H9 (cell line): Measurements from ENCODE around the gene DIP2C. TPM values are rescaled to one million over a fixed set of nuclear protein-coding genes. Genes with fewer than 3 reads are reported as not detected.

Source experiments
- DNase-seq: peaks from one replicate; pipeline ENCODE4 v3.0.0-alpha.2; 2017
- H2AFZ ChIP-seq: one replicate; pipeline ENCODE4 v1.6.1; 2013; ENCODE audit warnings: mild to moderate bottlenecking, low read length, control low read depth, moderate library complexity
- H2AK5ac ChIP-seq: 2 replicates; pipeline ENCODE4 v1.6.1; 2013; ENCODE audit warnings: low read length, control low read depth, mixed read lengths; ENCODE audit not compliant: insufficient read length
- H2BK120ac ChIP-seq: one replicate; pipeline ENCODE4 v1.6.1; 2013; ENCODE audit warnings: low read depth, mild to moderate bottlenecking, low read length, control low read depth, inconsistent platforms; ENCODE audit not compliant: poor library complexity, severe bottlenecking
- H2BK12ac ChIP-seq: 2 replicates; pipeline ENCODE4 v1.6.1; 2013; ENCODE audit warnings: low read length, control low read depth, mixed read lengths, low read depth; ENCODE audit not compliant: insufficient read length
- H2BK15ac ChIP-seq: 2 replicates; pipeline ENCODE4 v1.6.1; 2013; ENCODE audit warnings: low read depth, low read length, control low read depth
- H2BK20ac ChIP-seq: one replicate; pipeline ENCODE4 v1.6.1; 2013; ENCODE audit warnings: low read depth, mild to moderate bottlenecking, low read length, control low read depth, inconsistent platforms; ENCODE audit not compliant: poor library complexity, severe bottlenecking
- H2BK5ac ChIP-seq: 2 replicates; pipeline ENCODE4 v1.6.1; 2013; ENCODE audit warnings: low read length, control low read depth, mixed read lengths; ENCODE audit not compliant: insufficient read length
- H3K14ac ChIP-seq: 2 replicates; pipeline ENCODE4 v1.6.1; 2013; ENCODE audit warnings: low read length, control low read depth; ENCODE audit not compliant: insufficient read depth
- H3K18ac ChIP-seq: 2 replicates; pipeline ENCODE4 v1.6.1; 2013; ENCODE audit warnings: low read depth, mild to moderate bottlenecking, mixed read lengths, low read length, control low read depth; ENCODE audit not compliant: insufficient read length
- H3K23ac ChIP-seq: 2 replicates; pipeline ENCODE4 v1.6.1; 2013; ENCODE audit warnings: low read length, control low read depth, mixed read lengths, low read depth; ENCODE audit not compliant: insufficient read length
- H3K23me2 ChIP-seq: 2 replicates; pipeline ENCODE4 v1.6.1; 2013; ENCODE audit warnings: low read depth, mild to moderate bottlenecking, mixed read lengths, low read length, control low read depth; ENCODE audit not compliant: insufficient read length, poor library complexity, severe bottlenecking
- H3K27ac ChIP-seq: 2 replicates; pipeline ENCODE4 v1.5.1; 2013; ENCODE audit warnings: low read length, control low read depth, mixed read lengths, low read depth; ENCODE audit not compliant: insufficient read length
- H3K27me3 ChIP-seq: 2 replicates; pipeline ENCODE4 v1.6.1; 2013; ENCODE audit warnings: low read length, control low read depth, inconsistent platforms; ENCODE audit not compliant: insufficient read depth
- H3K4ac ChIP-seq: 2 replicates; pipeline ENCODE4 v1.6.1; 2013; ENCODE audit warnings: low read depth, mild to moderate bottlenecking, control low read depth, inconsistent platforms, low read length, moderate library complexity
- H3K4me1 ChIP-seq: 2 replicates; pipeline ENCODE4 v1.6.1; 2013; ENCODE audit warnings: low read length, control low read depth, inconsistent platforms; ENCODE audit not compliant: insufficient read depth
- H3K4me2 ChIP-seq: 2 replicates; pipeline ENCODE4 v1.6.1; 2013; ENCODE audit warnings: low read length, control low read depth, mixed read lengths; ENCODE audit not compliant: insufficient read length, insufficient read depth
- H3K56ac ChIP-seq: 2 replicates; pipeline ENCODE4 v1.6.1; 2013; ENCODE audit warnings: low read depth, mild to moderate bottlenecking, mixed read lengths, low read length, control low read depth; ENCODE audit not compliant: insufficient read length
- H3K79me1 ChIP-seq: 2 replicates; pipeline ENCODE4 v1.6.1; 2013; ENCODE audit warnings: low read depth, mild to moderate bottlenecking, moderate library complexity, low read length, control low read depth, inconsistent platforms; ENCODE audit not compliant: insufficient read depth, poor library complexity, severe bottlenecking
- H3K79me2 ChIP-seq: 2 replicates; pipeline ENCODE4 v1.6.1; 2013; ENCODE audit warnings: low read length, control low read depth, inconsistent platforms; ENCODE audit not compliant: insufficient read depth
- H3K9ac ChIP-seq: 2 replicates; pipeline ENCODE4 v1.6.1; 2013; ENCODE audit warnings: low read length, control low read depth, mixed read lengths; ENCODE audit not compliant: insufficient read length; ENCODE audit errors: extremely low read depth
- H3K9me3 ChIP-seq: one replicate; pipeline ENCODE4 v1.6.1; 2013; ENCODE audit warnings: low read depth, low read length, inconsistent platforms; ENCODE audit not compliant: control insufficient read depth
- H3T11ph ChIP-seq: one replicate; pipeline ENCODE4 v1.6.1; 2013; ENCODE audit warnings: mild to moderate bottlenecking, low read length, control low read depth, inconsistent platforms
- H4K20me1 ChIP-seq: one replicate; pipeline ENCODE4 v1.6.1; 2013; ENCODE audit not compliant: control insufficient read depth, insufficient read length, insufficient read depth
- H4K5ac ChIP-seq: 2 replicates; pipeline ENCODE4 v1.6.1; 2013; ENCODE audit warnings: low read depth, mild to moderate bottlenecking, mixed read lengths, low read length, control low read depth; ENCODE audit not compliant: insufficient read length
- H4K8ac ChIP-seq: replicated peaks from 2 replicates; pipeline ENCODE4 v1.6.1; 2013; ENCODE audit warnings: low read length, control low read depth, mixed read lengths, low read depth; ENCODE audit not compliant: insufficient read length
- H4K91ac ChIP-seq: 2 replicates; pipeline ENCODE4 v1.6.1; 2013; ENCODE audit warnings: low read depth, mild to moderate bottlenecking, moderate library complexity, mixed read lengths, low read length, control low read depth; ENCODE audit not compliant: insufficient read length
- H3K27ac Mint-ChIP-seq, 3 experiments: 2 replicates in 2 of 3; 3 replicates in 1 of 3; pipeline ENCODE4 v1.8.0; 2020 to 2021; ENCODE audit warnings: mixed read lengths in 3 of 3, mild to moderate bottlenecking in 1 of 3, moderate library complexity in 1 of 3
- H3K27me3 Mint-ChIP-seq: 2 replicates; pipeline ENCODE4 v1.8.0; 2021; ENCODE audit warnings: low read depth, mild to moderate bottlenecking, moderate library complexity, mixed read lengths
- H3K36me3 Mint-ChIP-seq, 3 experiments: 2 replicates in 2 of 3; 3 replicates in 1 of 3; pipeline ENCODE4 v1.8.0; 2020 to 2021; ENCODE audit warnings: low read depth in 3 of 3, mixed read lengths in 3 of 3; ENCODE audit not compliant: insufficient read depth in 1 of 3
- H3K4me1 Mint-ChIP-seq, 2 experiments: 2 replicates each; pipeline ENCODE4 v1.8.0; 2020; ENCODE audit warnings: mixed read lengths in 2 of 2
- H3K4me3 Mint-ChIP-seq, 2 experiments: 2 replicates in 1 of 2; 3 replicates in 1 of 2; pipeline ENCODE4 v1.8.0; 2020 to 2021; ENCODE audit warnings: mild to moderate bottlenecking in 2 of 2, mixed read lengths in 2 of 2, moderate library complexity in 1 of 2
- H3K9me3 Mint-ChIP-seq, 2 experiments: 2 replicates in 1 of 2; 3 replicates in 1 of 2; pipeline ENCODE4 v1.8.0; 2020; ENCODE audit warnings: mild to moderate bottlenecking in 2 of 2, mixed read lengths in 2 of 2, moderate library complexity in 1 of 2
- CTCF ChIP-seq: fragments of 200-600 bp; sonication (generic); conservative IDR thresholded peaks from 3 replicates; pipeline ENCODE4 v1.8.0; 2021; ENCODE audit warnings: antibody characterized with exemption, mild to moderate bottlenecking
- WGBS: extraction: QIAGEN DNeasy Blood & Tissue Kit; methylation state at CpG from one replicate; pipeline ENCODE4 v1.1.7; 2013; ENCODE audit warnings: missing lambda C conversion rate, low lambda C conversion rate, mixed read lengths; ENCODE audit not compliant: insufficient read length; ENCODE audit errors: extremely low coverage; 5-methylcytosine and 5-hydroxymethylcytosine counted together
- total RNA-seq: library from RNA; stranded (reverse); gene quantifications from 2 replicates; pipeline ENCODE4 v1.2.1, GENCODE V29; 2021

Gene DIP2C
- total RNA-seq, 1 experiment from 2014 or later, result 7.9 TPM

GRCh38 chr10:506451-507354 lies 182.8 kb downstream of the DIP2C start:
- DNase-seq, result no peak
- no peak for TF ChIP-seq CTCF

More at GRCh38 chr10:506451-507354, 182.8 kb downstream of the DIP2C start:
- no peak overlapping the region for H4K8ac ChIP-seq
- H2BK5ac ChIP-seq, result no peak overlapping the region
- no CpG with 5 or more reads among the region's 32 CpGs for WGBS
- H2BK12ac ChIP-seq, result no peak overlapping the region
- H3K27me3 ChIP-seq, result peaks cover 54% of the 10 kb centered on the region
- H3K18ac ChIP-seq, result no peak overlapping the region
- no peak overlapping the region for H2BK15ac ChIP-seq
- no peak overlapping the region for H3K27ac ChIP-seq
- H4K5ac ChIP-seq, result no peak overlapping the region
- H3K27ac Mint-ChIP-seq, result no peak overlapping the region
- H2AK5ac ChIP-seq, result no peak overlapping the region
- peaks cover 0 to 5% of the 10 kb centered on the region in 2 experiments; a peak in 2 of 5 replicates for H3K9me3 Mint-ChIP-seq
- H3K56ac ChIP-seq, result no peak overlapping the region
- H3T11ph ChIP-seq, result no peak overlapping the region
- H3K4me3 Mint-ChIP-seq, result no peak overlapping the region
- H2BK20ac ChIP-seq, result no peak overlapping the region
- no peak overlapping the region for H3K4ac ChIP-seq
- no peaks in the 10 kb centered on the region for H3K9me3 ChIP-seq
- H3K23me2 ChIP-seq, result no peaks in the 10 kb centered on the region
- no peak overlapping the region for H3K9ac ChIP-seq
- no peak overlapping the region for H2BK120ac ChIP-seq
- H3K4me1 ChIP-seq, result no peaks in the 10 kb centered on the region
- no peak overlapping the region for H3K14ac ChIP-seq
- no peaks in the 10 kb centered on the region for H3K79me1 ChIP-seq
- H3K79me2 ChIP-seq, result no peaks in the 10 kb centered on the region
- H4K91ac ChIP-seq, result no peak overlapping the region
- H3K27me3 Mint-ChIP-seq, result peaks cover 97% of the 10 kb centered on the region
- peaks cover 6 to 8% of the 10 kb centered on the region in 2 experiments; a peak in 3 of 4 replicates for H3K4me1 Mint-ChIP-seq
- H2AFZ ChIP-seq, result no peak overlapping the region
- H3K23ac ChIP-seq, result no peak overlapping the region
- H3K4me2 ChIP-seq, result no peak overlapping the region
- no peaks in the 10 kb centered on the region for H4K20me1 ChIP-seq
- H3K36me3 Mint-ChIP-seq, result peaks cover 1 to 11% (median 3%) of the 10 kb centered on the region in 3 experiments; a peak in 5 of 7 replicates
